ENCODE results near the gene ACTL8.
A peak's percentile ranks its signal among the peaks of the same experiment; 100 is the strongest.

ACTL8 gene

GRCh38 chr1:17763995-17764394 is 8.9 kb downstream of the ACTL8 start:
- H3K4me3 ChIP-seq (ENCODE audit: control insufficient read depth, low read depth, low read length) = no peak overlapping the region
- no peak for DNase-seq (ENCODE audit: low read depth)
- TF ChIP-seq CTCF (IDR thresholded peaks at IDR 0.05; ENCODE audit: control insufficient read depth, insufficient read depth, low read depth, low read length, missing control alignments) = no peak

GRCh38 chr1:17764591-17764990 is 9.5 kb downstream of the ACTL8 start:
- DNase-seq (ENCODE audit: low read depth) = no peak
- no peak overlapping the region for H3K4me3 ChIP-seq (ENCODE audit: control insufficient read depth, low read depth, low read length)
- TF ChIP-seq CTCF (IDR thresholded peaks at IDR 0.05; ENCODE audit: control insufficient read depth, insufficient read depth, low read depth, low read length, missing control alignments) = no peak

GRCh38 chr1:17765444-17766411 is 10.6 kb downstream of the ACTL8 start:
- no peak overlapping the region for H3K4me3 ChIP-seq (ENCODE audit: control insufficient read depth, low read depth, low read length)
- no peak for TF ChIP-seq CTCF (IDR thresholded peaks at IDR 0.05; ENCODE audit: control insufficient read depth, insufficient read depth, low read depth, low read length, missing control alignments)
- DNase-seq (ENCODE audit: low read depth) = peak; percentile 92

GRCh38 chr1:17768651-17769241 is 13.6 kb downstream of the ACTL8 start:
- no peak overlapping the region for H3K4me3 ChIP-seq (ENCODE audit: control insufficient read depth, low read depth, low read length)
- TF ChIP-seq CTCF (IDR thresholded peaks at IDR 0.05; ENCODE audit: control insufficient read depth, insufficient read depth, low read depth, low read length, missing control alignments) = no peak
- DNase-seq (ENCODE audit: low read depth) = no peak

- H3K4me3 ChIP-seq (ENCODE audit: control insufficient read depth, low read depth, low read length) = no peak overlapping the region
- DNase-seq (ENCODE audit: low read depth) = no peak
- TF ChIP-seq CTCF (IDR thresholded peaks at IDR 0.05; ENCODE audit: control insufficient read depth, insufficient read depth, low read depth, low read length, missing control alignments) = no peak
Observed at GRCh38 chr1:17770983-17771382, 15.8 kb downstream of the ACTL8 start.

- H3K4me3 ChIP-seq (ENCODE audit: control insufficient read depth, low read depth, low read length) = no peak overlapping the region
- no peak for TF ChIP-seq CTCF (IDR thresholded peaks at IDR 0.05; ENCODE audit: control insufficient read depth, insufficient read depth, low read depth, low read length, missing control alignments)
- no peak for DNase-seq (ENCODE audit: low read depth)
Observed at GRCh38 chr1:17772615-17773212, 17.6 kb downstream of the ACTL8 start.

Measured in AG09309 (cell line).